Heart left ventricle (tissue), 16 donors: Measurements from ENCODE around the gene ABCA12. TPM values are rescaled to one million over a fixed set of nuclear protein-coding genes. Genes with fewer than 3 reads are reported as not detected.

Source experiments
- ATAC-seq, 4 donors: fragments of 200-7000 bp; cut with Tn5 transposase; one replicate each; pipeline ENCODE4 v1.9.1; 2020 to 2022; ENCODE audit warnings: moderate library complexity in 4 of 4, mild to moderate bottlenecking in 3 of 4, moderate number of reproducible peaks in 1 of 4
- DNase-seq, 5 donors: peaks; one replicate each; pipeline ENCODE4 v3.0.0-alpha.2; 2020
- H3K27ac ChIP-seq, 12 donors: fragments of 200-600 bp; sonication (generic) in 4 of 12; one replicate each; pipeline versions ENCODE4 v1.5.0 to v1.8.0; 2016 to 2022; ENCODE audit warnings: mild to moderate bottlenecking in 2 of 12
- H3K27me3 ChIP-seq, 9 donors: fragments of 200-600 bp; sonication (generic) in 2 of 9; one replicate each; pipeline versions ENCODE4 v1.5.1 to v1.8.0; 2016 to 2022; ENCODE audit warnings: mild to moderate bottlenecking in 3 of 9
- H3K36me3 ChIP-seq, 9 donors: fragments of 200-600 bp; sonication (generic) in 2 of 9; one replicate each; pipeline versions ENCODE4 v1.5.0 to v1.8.0; 2018 to 2022; ENCODE audit warnings: mild to moderate bottlenecking in 2 of 9
- H3K4me1 ChIP-seq, 12 donors: fragments of 200-600 bp; sonication (generic) in 4 of 12; one replicate each; pipeline versions ENCODE4 v1.5.0 to v1.8.0; 2016 to 2022; ENCODE audit warnings: mild to moderate bottlenecking in 3 of 12
- H3K4me3 ChIP-seq, 12 donors: fragments of 200-600 bp; sonication (generic) in 4 of 12; one replicate each; pipeline versions ENCODE4 v1.5.0 to v1.8.0; 2017 to 2022; ENCODE audit warnings: mild to moderate bottlenecking in 9 of 12, moderate library complexity in 4 of 12
- H3K9me3 ChIP-seq, 12 donors: fragments of 200-600 bp; sonication (generic) in 4 of 12; one replicate each; pipeline versions ENCODE4 v1.5.0 to v1.8.0; 2016 to 2022; ENCODE audit warnings: mild to moderate bottlenecking in 1 of 12
- POLR2A ChIP-seq, 2 donors: fragments of 450-650 bp; IDR thresholded peaks; one replicate each; pipeline ENCODE4 v1.6.1; 2017; ENCODE audit warnings: antibody characterized with exemption in 2 of 2, mild to moderate bottlenecking in 2 of 2, moderate library complexity in 2 of 2
- WGBS, 4 donors: extraction: QIAGEN DNeasy Blood & Tissue Kit in 2 of 4; methylation state at CpG; one replicate each; pipeline versions ENCODE4 v1.1.5 to v1.1.7; 2013 to 2018; 5-methylcytosine and 5-hydroxymethylcytosine counted together
- intact Hi-C, 10 donors: fragments of 100-400 bp; cut with DNase I; formaldehyde crosslinking; loops; one replicate each; pipeline versions ENCODE4 v1.11.1 to v1.14.2; 2022
- polyA plus RNA-seq, 2 donors: library from polyadenylated mRNA; stranded (reverse); fragments of 200-250 nt; gene quantifications; one replicate each; pipeline ENCODE4 v1.2.3, GENCODE V29; 2013
- total RNA-seq, 9 donors: library from RNA; depleted of rRNA in 2 of 9; stranded (reverse); fragments of >200 nt in 2 of 9; fragmentation: NEBNext Ultra II Directional in 3 of 9; extraction: Animal tissue kit (Norgen Biotek cat#: 25700) in 3 of 9; gene quantifications; one replicate each; pipeline versions ENCODE4 v1.1.0 to v1.2.4, GENCODE V29; 2016 to 2023
- TF ChIP-seq, protein P1 (sequence below), 12 donors: fragments of 200-600 bp; sonication (generic) in 4 of 12; IDR thresholded peaks; one replicate each; pipeline versions ENCODE4 v1.5.0 to v1.8.0; 2018 to 2022; ENCODE audit warnings: antibody characterized with exemption in 12 of 12, mild to moderate bottlenecking in 5 of 12
- donor health status: ischemic (EF 13 %, LVEDD 7.1; RV severe dilation, severe dysfunction).
- donor health status: healthy with polysubstance abuse.
- donor health status: DM: no; HTN: yes; CAD: no.
- donor health status: DM: no; HTN: no; CAD: no.
- donor health status: ischemic (EF 25% LVEDD 6.9; RV normal size, moderate dysfunction).
- donor health status: ischemic (EF 25% LVEDD 5.7; RV mildly dilated, moderate dysfunction).
- donor health status: healthy.
- donor health status: DM: yes; HTN: yes; CAD: no.
- donor health status: ischemic (EF 35%, LVEDD 5.7; RV mildly dilated, moderate dysfunction).
- donor health status: nonischemic (EF 11% LVEDD 7.7; RV severe dilation, severe dysfunction).
- donor health status: DM: yes; HTN: yes; CAD: no.
- donor health status: PGD.
- donor health status: ischemic (EF 29% LVEDD 5.4; RV normal size, mild dysfunction).
- donor health status: nonischemic (EF 23%, LVEDD 6.1; RV moderate dilation, normal function).

The ABCA12 gene
- total and polyA plus RNA-seq, 11 donors = 0.02 TPM; not detected in 10

DNA sequence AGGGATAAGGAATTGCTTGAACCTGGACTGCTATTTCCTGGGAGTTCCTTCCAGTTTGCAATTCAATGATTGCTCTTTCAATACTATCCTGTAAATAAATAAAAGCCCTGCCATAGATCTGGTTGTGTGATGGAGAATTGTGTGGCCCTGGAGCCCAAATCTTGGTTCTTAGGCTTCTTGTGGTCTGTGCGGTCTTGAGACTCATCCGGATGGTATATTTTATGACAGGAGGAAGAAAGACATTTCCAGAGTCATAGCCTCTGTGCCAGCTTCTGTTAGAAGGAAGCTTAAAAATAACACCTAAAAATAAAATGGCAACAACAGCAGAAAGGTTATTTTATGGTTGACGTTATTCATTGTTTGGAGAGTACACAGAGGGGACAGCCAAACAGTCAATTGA lies 137.7 kb downstream of the ABCA12 start:
- Histone ChIP-seq H3K9me3 (no peaks in the 10 kb centered on the region), H3K36me3 (no peaks in the 10 kb centered on the region), H3K27ac (no peak overlapping the region), H3K4me3 (no peak overlapping the region), H3K4me1 (no peaks in the 10 kb centered on the region), H3K27me3 (no peaks in the 10 kb centered on the region)
- TF ChIP-seq, protein P1, sequence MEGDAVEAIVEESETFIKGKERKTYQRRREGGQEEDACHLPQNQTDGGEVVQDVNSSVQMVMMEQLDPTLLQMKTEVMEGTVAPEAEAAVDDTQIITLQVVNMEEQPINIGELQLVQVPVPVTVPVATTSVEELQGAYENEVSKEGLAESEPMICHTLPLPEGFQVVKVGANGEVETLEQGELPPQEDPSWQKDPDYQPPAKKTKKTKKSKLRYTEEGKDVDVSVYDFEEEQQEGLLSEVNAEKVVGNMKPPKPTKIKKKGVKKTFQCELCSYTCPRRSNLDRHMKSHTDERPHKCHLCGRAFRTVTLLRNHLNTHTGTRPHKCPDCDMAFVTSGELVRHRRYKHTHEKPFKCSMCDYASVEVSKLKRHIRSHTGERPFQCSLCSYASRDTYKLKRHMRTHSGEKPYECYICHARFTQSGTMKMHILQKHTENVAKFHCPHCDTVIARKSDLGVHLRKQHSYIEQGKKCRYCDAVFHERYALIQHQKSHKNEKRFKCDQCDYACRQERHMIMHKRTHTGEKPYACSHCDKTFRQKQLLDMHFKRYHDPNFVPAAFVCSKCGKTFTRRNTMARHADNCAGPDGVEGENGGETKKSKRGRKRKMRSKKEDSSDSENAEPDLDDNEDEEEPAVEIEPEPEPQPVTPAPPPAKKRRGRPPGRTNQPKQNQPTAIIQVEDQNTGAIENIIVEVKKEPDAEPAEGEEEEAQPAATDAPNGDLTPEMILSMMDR (IDR thresholded peaks at IDR 0.05) = no peak
- no peak for TF ChIP-seq POLR2A (IDR thresholded peaks at IDR 0.05)
- WGBS, 4 donors = 71 to 79% (median 77%) methylated on average over 3 of the region's 3 CpGs
- no peak for DNase-seq
- intact Hi-C loops = loop anchor here in 6 of 10 donors (5.0 to 10.0 kb wide), 4 partner anchors 576 to 1746 kb away; no protein-coding TSS in a partner anchor
- no peak for ATAC-seq

DNA sequence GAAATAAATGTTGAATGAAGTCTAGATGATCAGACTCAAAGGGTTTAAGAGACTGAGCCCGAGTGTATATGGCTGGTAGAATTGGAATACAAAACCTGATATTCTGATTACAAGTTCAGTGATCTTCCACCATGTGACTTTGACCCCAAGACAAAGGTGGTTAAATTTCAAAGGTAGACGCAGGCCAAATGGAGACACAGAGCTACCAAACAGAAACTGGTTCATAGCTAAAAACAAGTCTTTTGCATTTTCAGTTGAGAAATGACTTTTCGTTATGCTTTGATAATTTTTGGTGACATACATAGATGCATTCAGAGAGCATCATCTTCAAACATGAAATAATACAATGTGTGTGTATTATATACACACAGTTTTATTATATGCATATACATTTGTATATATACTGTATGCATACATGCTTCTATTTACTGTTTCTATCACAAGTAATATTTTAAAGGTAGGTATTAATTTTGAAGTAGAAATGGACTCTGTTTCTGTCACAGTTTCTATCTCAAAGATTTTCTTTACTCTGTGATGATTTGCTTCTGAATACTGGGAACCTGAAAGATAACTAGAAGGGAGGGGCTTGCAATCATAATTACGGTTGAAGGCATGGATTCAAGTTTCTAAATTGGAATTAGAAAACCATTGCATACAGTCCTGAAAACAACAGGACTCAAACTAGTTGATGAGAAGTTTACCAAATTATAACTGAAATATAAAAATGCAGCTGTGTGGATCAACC lies 142.3 kb downstream of the ABCA12 start:
- Histone ChIP-seq H3K27me3 (no peaks in the 10 kb centered on the region), H3K4me1 (no peaks in the 10 kb centered on the region), H3K4me3 (no peak overlapping the region), H3K9me3 (no peaks in the 10 kb centered on the region), H3K27ac (no peak overlapping the region), H3K36me3 (no peaks in the 10 kb centered on the region)
- DNase-seq = no peak
- 78 to 90% (median 83%) methylated on average over 4 of the region's 4 CpGs for WGBS, 4 donors
- no peak for ATAC-seq
- TF ChIP-seq POLR2A (IDR thresholded peaks at IDR 0.05) = no peak
- TF ChIP-seq, protein P1 (IDR thresholded peaks at IDR 0.05) = no peak
- intact Hi-C loops = no loop called here

DNA sequence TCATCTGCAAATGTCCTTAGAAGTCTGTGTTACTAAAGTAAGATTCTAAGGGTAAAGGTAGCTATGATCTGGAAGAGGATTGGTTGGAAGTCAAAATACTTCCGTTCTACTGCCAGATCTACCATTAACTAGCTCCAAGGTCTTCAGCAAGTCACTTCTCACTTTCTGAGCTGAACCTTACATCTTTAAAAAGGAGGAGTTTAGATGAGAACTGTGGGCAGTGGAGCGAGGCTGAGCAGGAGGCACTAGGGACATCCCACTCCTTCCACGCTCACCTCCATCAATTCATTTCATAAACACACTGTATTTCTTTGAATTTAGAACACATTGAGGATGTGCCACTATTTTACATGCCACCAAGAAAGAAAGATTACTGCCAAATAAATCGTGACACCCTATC lies 143.0 kb downstream of the ABCA12 start:
- H3K36me3 ChIP-seq = no peaks in the 10 kb centered on the region
- no peak for ATAC-seq

DNA sequence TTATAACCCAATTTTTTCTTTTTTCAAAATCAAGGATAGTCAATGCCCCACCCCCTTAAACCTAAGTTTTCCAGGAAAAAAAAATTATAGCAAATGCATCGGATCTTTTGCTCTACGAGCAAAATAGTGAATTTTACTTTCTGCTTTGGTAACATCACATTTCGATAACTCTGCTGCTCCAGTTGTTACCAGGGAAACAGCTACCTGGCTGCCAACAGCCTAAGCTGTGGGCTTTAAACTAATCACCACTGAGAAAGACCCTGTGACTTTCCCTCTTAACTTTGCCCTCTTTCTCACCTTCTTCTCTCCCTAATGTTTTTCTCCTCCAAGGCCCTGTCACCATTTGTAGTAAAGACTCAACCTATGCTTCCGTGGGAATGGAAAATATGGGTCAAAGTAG lies 145.5 kb downstream of the ABCA12 start:
- no peak overlapping the region for H3K4me3 ChIP-seq
- no peaks in the 10 kb centered on the region for H3K27me3 ChIP-seq
- WGBS, 4 donors = 82 to 88% (median 86%) methylated on average over 4 of the region's 4 CpGs
- H3K36me3 ChIP-seq = no peaks in the 10 kb centered on the region
- TF ChIP-seq, protein P1 (IDR thresholded peaks at IDR 0.05) = no peak
- TF ChIP-seq POLR2A (IDR thresholded peaks at IDR 0.05) = no peak
- no peak overlapping the region for H3K27ac ChIP-seq
- DNase-seq = no peak
- no peaks in the 10 kb centered on the region for H3K9me3 ChIP-seq
- ATAC-seq = no peak
- intact Hi-C loops = no loop called here
- H3K4me1 ChIP-seq = no peaks in the 10 kb centered on the region

More for the DNA sequence above, 143.0 kb downstream of the ABCA12 start:
- Histone ChIP-seq H3K27me3 (no peaks in the 10 kb centered on the region), H3K9me3 (no peaks in the 10 kb centered on the region), H3K4me3 (no peak overlapping the region), H3K4me1 (no peaks in the 10 kb centered on the region), H3K27ac (no peak overlapping the region)
- 83 to 90% (median 86%) methylated on average over 4 of the region's 4 CpGs for WGBS, 4 donors
- intact Hi-C loops = no loop called here
- DNase-seq = no peak
- TF ChIP-seq, protein P1 (IDR thresholded peaks at IDR 0.05) = no peak
- TF ChIP-seq POLR2A (IDR thresholded peaks at IDR 0.05) = no peak
